ENCODE measurements around the gene PLK3. TPM values are rescaled to one million over a fixed set of nuclear protein-coding genes. Genes with fewer than 3 reads are reported as not detected.

The PLK3 gene
- total and polyA plus RNA-seq, 2 experiments from 2014 or later = 8.7 to 15.1 TPM

GRCh38 chr1:44785501-44786137 lies 14.6 kb upstream of the PLK3 start (continued):
- TF ChIP-seq ZNF462 (CRISPR knock-in tag; IDR thresholded peaks at IDR 0.05) (no peak), ZNF331 (CRISPR knock-in tag; IDR thresholded peaks at IDR 0.05; ENCODE audit: low read depth) (no peak), CTCF (conservative IDR thresholded peaks at IDR 0.05; ENCODE audit: low read depth in 2 of 2) (no peak), EZH2 (IDR thresholded peaks at IDR 0.05; ENCODE audit: low read depth, unreplicated experiment) (no peak)

- Histone ChIP-seq H3K9me2 (ENCODE audit: insufficient read depth) (no peaks in the 10 kb centered on the region), H3K4me3 (peak overlapping the region; percentile 73), H3F3A (replicated peaks; ENCODE audit: low read depth) (peaks cover 34% of the 10 kb centered on the region), H4K20me1 (replicated peaks; ENCODE audit: insufficient read depth) (no peaks in the 10 kb centered on the region), H3K27me3 (ENCODE audit: insufficient read depth) (0 out of 2 replicates have a peak, but pooled peaks cover 10% of the 10 kb centered on the region), H3K79me2 (replicated peaks; ENCODE audit: insufficient read depth) (no peaks in the 10 kb centered on the region), H3K36me3 (ENCODE audit: insufficient read depth) (no peaks in the 10 kb centered on the region), H3K4me2 (peak overlapping the region; percentile 92), H2AFZ (peak overlapping the region; percentile 99), H3K4me1 (ENCODE audit: insufficient read depth) (peaks cover 22% of the 10 kb centered on the region), H3K27ac (ENCODE audit: low read depth) (no peak overlapping the region)
- H3K36me3 Mint-ChIP-seq (ENCODE audit: low read depth) = peaks cover 8% of the 10 kb centered on the region
- H3K27ac Mint-ChIP-seq = no peak overlapping the region; the same call in 1 of the 2 replicates
- H3K4me1 Mint-ChIP-seq = peaks cover 33% of the 10 kb centered on the region
- TF ChIP-seq CTCF (conservative IDR thresholded peaks at IDR 0.05; ENCODE audit: low read depth in 2 of 2) = peak; percentile 81 to 92
- TF ChIP-seq POLR2AphosphoS5 (IDR thresholded peaks at IDR 0.05; ENCODE audit: low read depth) = peak; percentile 69
- TF ChIP-seq STAT1 (IDR thresholded peaks at IDR 0.05; ENCODE audit: unreplicated experiment) = no peak
- peaks cover 28% of the 10 kb centered on the region for H3K27me3 Mint-ChIP-seq (ENCODE audit: insufficient read depth, low read depth, poor library complexity)
- DNase-seq (ENCODE audit: low spot score) = peak; percentile 89
- no peaks in the 10 kb centered on the region; the same call in 2 of the 3 replicates for H3K9me3 Mint-ChIP-seq
- H3K4me3 Mint-ChIP-seq = peak overlapping the region; percentile 74
- peak; percentile 51 for ATAC-seq
These were observed 13.9 kb upstream of the PLK3 start for GRCh38 chr1:44786138-44786840.

Measured in GM23338 (cell line).